Urothelium cell line (cell line): ENCODE results near the gene SDK1.

Experiments
- DNase-seq: peaks from one replicate; pipeline ENCODE4 v3.0.0; 2011; ENCODE audit warnings: low spot score, mixed read lengths
- FAIRE-seq: peaks from 2 replicates; lab custom pipeline; 2011; peaks lifted over from hg19 to GRCh38; lab: Jason Lieb, UNC

Gene SDK1

GRCh38 chr7:3760651-3761050, 459.6 kb downstream of the SDK1 start:
- DNase-seq (no peak), FAIRE-seq (peak; percentile 89)

- peak; percentile 81 for FAIRE-seq
- no peak for DNase-seq
Observed at GRCh38 chr7:3762146-3762831, 461.2 kb downstream of the SDK1 start.

- peak; percentile 94 for FAIRE-seq
- no peak for DNase-seq
Observed at GRCh38 chr7:3767917-3768777, 467.1 kb downstream of the SDK1 start.

GRCh38 chr7:3771906-3772305, 470.9 kb downstream of the SDK1 start:
- DNase-seq (no peak), FAIRE-seq (no peak)

- DNase-seq = no peak
Observed at GRCh38 chr7:3778345-3778744, 477.3 kb downstream of the SDK1 start.

GRCh38 chr7:3780016-3780415, 479.0 kb downstream of the SDK1 start:
- FAIRE-seq (peak; percentile 62), DNase-seq (no peak)

More at GRCh38 chr7:3778345-3778744, 477.3 kb downstream of the SDK1 start:
- FAIRE-seq = peak; percentile 44

GRCh38 chr7:3780525-3780924, 479.5 kb downstream of the SDK1 start:
- no peak for DNase-seq
- FAIRE-seq = no peak

GRCh38 chr7:3781607-3782006, 480.6 kb downstream of the SDK1 start:
- DNase-seq (no peak), FAIRE-seq (no peak)

GRCh38 chr7:3787717-3788264, 486.7 kb downstream of the SDK1 start:
- no peak for FAIRE-seq

GRCh38 chr7:3790803-3791202, 489.8 kb downstream of the SDK1 start:
- no peak for DNase-seq
- peak; percentile 56 for FAIRE-seq

More at GRCh38 chr7:3787717-3788264, 486.7 kb downstream of the SDK1 start:
- no peak for DNase-seq

- FAIRE-seq (peak; percentile 81), DNase-seq (no peak)
Observed at GRCh38 chr7:3791327-3791726, 490.3 kb downstream of the SDK1 start.

- DNase-seq (no peak), FAIRE-seq (peak; percentile 58)
Observed at GRCh38 chr7:3795141-3795540, 494.1 kb downstream of the SDK1 start.

- no peak for FAIRE-seq
- no peak for DNase-seq
Observed at GRCh38 chr7:3795781-3796180, 494.7 kb downstream of the SDK1 start.

- peak; percentile 53 for DNase-seq
- peak; percentile 62 for FAIRE-seq
Observed at GRCh38 chr7:3805151-3805550, 504.1 kb downstream of the SDK1 start.

GRCh38 chr7:3806516-3806915, 505.5 kb downstream of the SDK1 start:
- DNase-seq (no peak), FAIRE-seq (peak; percentile 27)

- DNase-seq (no peak), FAIRE-seq (peak; percentile 96)
Observed at GRCh38 chr7:3807824-3808223, 506.8 kb downstream of the SDK1 start.

GRCh38 chr7:3821488-3821887, 520.4 kb downstream of the SDK1 start:
- no peak for DNase-seq
- FAIRE-seq = no peak

- FAIRE-seq (no peak), DNase-seq (no peak)
Observed at GRCh38 chr7:3825491-3825890, 524.4 kb downstream of the SDK1 start.

GRCh38 chr7:3832199-3832598, 531.1 kb downstream of the SDK1 start:
- DNase-seq (no peak), FAIRE-seq (peak; percentile 23)

GRCh38 chr7:3835109-3835508, 534.1 kb downstream of the SDK1 start:
- DNase-seq = peak; percentile 25
- peak; percentile 67 for FAIRE-seq

- DNase-seq = no peak
- FAIRE-seq = peak; percentile 32
Observed at GRCh38 chr7:3836855-3837254, 535.8 kb downstream of the SDK1 start.
